Upper lobe of right lung (tissue), 1 donor: ENCODE data around the gene HMGCL. TPM values are rescaled to one million over a fixed set of nuclear protein-coding genes. Genes with fewer than 3 reads are reported as not detected.

Experiments used
- ATAC-seq: fragments of 200-7000 bp; cut with Tn5 transposase; one replicate; pipeline ENCODE4 v1.9.1; 2020; ENCODE audit warnings: mild to moderate bottlenecking, moderate library complexity
- DNase-seq: peaks from one replicate; pipeline ENCODE4 v3.0.0-alpha.2; 2020
- H3K27ac ChIP-seq: fragments of 200-600 bp; one replicate; pipeline ENCODE4 v1.8.0; 2022
- H3K27me3 ChIP-seq: fragments of 200-600 bp; one replicate; pipeline ENCODE4 v1.8.0; 2022; ENCODE audit warnings: mild to moderate bottlenecking
- H3K36me3 ChIP-seq: fragments of 200-600 bp; one replicate; pipeline ENCODE4 v1.8.0; 2022
- H3K4me1 ChIP-seq: fragments of 200-600 bp; one replicate; pipeline ENCODE4 v1.8.0; 2022
- H3K4me3 ChIP-seq: fragments of 200-600 bp; one replicate; pipeline ENCODE4 v1.8.0; 2022; ENCODE audit warnings: mild to moderate bottlenecking
- H3K9me3 ChIP-seq: fragments of 200-600 bp; one replicate; pipeline ENCODE4 v1.8.0; 2022
- CTCF ChIP-seq: fragments of 200-600 bp; IDR thresholded peaks from one replicate; pipeline ENCODE4 v1.8.0; 2022; ENCODE audit warnings: antibody characterized with exemption
- intact Hi-C: fragments of 100-400 bp; cut with DNase I; formaldehyde crosslinking; loops from one replicate; pipeline ENCODE4 v1.11.0; 2022
- total RNA-seq: library from RNA; stranded (reverse); fragmentation: NEBNext Ultra II Directional; extraction: Animal tissue kit (Norgen Biotek cat#: 25700); gene quantifications from one replicate; pipeline ENCODE4 v1.2.1, GENCODE V29; 2021
- donor health status: DM: no; HTN: yes; CAD: no; lungs with severe emphysema.

The HMGCL gene
- total RNA-seq, 1 donor from 2014 or later: 40.1 TPM

GRCh38 chr1:23757812-23758211 lies 67.4 kb downstream of the HMGCL start:
- peaks cover 98% of the 10 kb centered on the region for H3K36me3 ChIP-seq
- DNase-seq: no peak
- H3K27ac ChIP-seq: no peak overlapping the region
- ATAC-seq: no peak
- no peak overlapping the region for H3K4me3 ChIP-seq
- intact Hi-C loops: no loop called here
- no peaks in the 10 kb centered on the region for H3K27me3 ChIP-seq
- H3K9me3 ChIP-seq: no peaks in the 10 kb centered on the region
- peaks cover 6% of the 10 kb centered on the region for H3K4me1 ChIP-seq
- no peak for TF ChIP-seq CTCF

- Histone ChIP-seq H3K9me3 (no peaks in the 10 kb centered on the region), H3K4me3 (no peak overlapping the region), H3K27ac (no peak overlapping the region), H3K36me3 (peaks cover 100% of the 10 kb centered on the region), H3K4me1 (peaks cover 8% of the 10 kb centered on the region), H3K27me3 (no peaks in the 10 kb centered on the region)
- ATAC-seq: no peak
- intact Hi-C loops: no loop called here
- DNase-seq: no peak
- TF ChIP-seq CTCF: no peak
Measured at GRCh38 chr1:23756676-23757075, 68.6 kb downstream of the HMGCL start.

GRCh38 chr1:23752909-23753308 lies 72.3 kb downstream of the HMGCL start:
- Histone ChIP-seq H3K27ac (no peak overlapping the region), H3K27me3 (no peaks in the 10 kb centered on the region), H3K4me1 (peaks cover 6% of the 10 kb centered on the region), H3K4me3 (no peak overlapping the region), H3K9me3 (no peaks in the 10 kb centered on the region), H3K36me3 (peaks cover 100% of the 10 kb centered on the region)
- TF ChIP-seq CTCF: no peak
- no peak for DNase-seq
- intact Hi-C loops: no loop called here
- ATAC-seq: no peak

Other genes with a start within 250 kb of the HMGCL start
- gene RPL11, start 133.6 kb downstream of the HMGCL start, total RNA-seq: 895 TPM
- gene ELOA, start 82.0 kb downstream of the HMGCL start, total RNA-seq: 66.2 TPM
- 46.5 TPM for gene PITHD1, start 47.0 kb downstream of the HMGCL start, total RNA-seq
- gene LYPLA2, start 34.3 kb downstream of the HMGCL start, total RNA-seq: 45.9 TPM
- 62.9 TPM for gene GALE, start 24.7 kb downstream of the HMGCL start, total RNA-seq
- 44.4 TPM for gene FUCA1, start 42.9 kb upstream of the HMGCL start, total RNA-seq
- 0.06 TPM for gene CNR2, start 87.9 kb upstream of the HMGCL start, total RNA-seq
- 119 TPM for gene PNRC2, start 134.4 kb upstream of the HMGCL start, total RNA-seq
- 96.0 TPM for gene SRSF10, start 154.9 kb upstream of the HMGCL start, total RNA-seq